IMR-90 (cell line): ENCODE data around the gene QKI. TPM values are rescaled to one million over a fixed set of nuclear protein-coding genes. Genes with fewer than 3 reads are reported as not detected.

Experiments used
- ATAC-seq: fragments of 200-7000 bp; cut with Tn5 transposase; 2 replicates; pipeline ENCODE4 v1.9.1; 2020; ENCODE audit warnings: low read depth, mild to moderate bottlenecking, moderate library complexity
- BruUV-seq: library from RNA; stranded (reverse); fragments of 400-500 nt; replicated peaks from 2 replicates; lab custom pipeline; 2021; lab: Mats Ljungman, UMichigan
- CTCF ChIA-PET: fragments of 300-600 bp; formaldehyde crosslinking; extraction: SDS; loops from one replicate; lab custom pipeline; 2021; ENCODE audit warnings: antibody characterized with exemption; lab: Yijun Ruan, JAX
- POLR2A ChIA-PET: fragments of 300-600 bp; sonication (Branson Sonifier 250); formaldehyde crosslinking; loops from one replicate; lab custom pipeline; 2022; ENCODE audit warnings: antibody characterized with exemption; ENCODE audit not compliant: unreplicated experiment; lab: Charles Lee
- DNase-seq: peaks from one replicate; pipeline ENCODE4 v3.0.0; 2013
- H2AFZ ChIP-seq: replicated peaks from 2 replicates; pipeline ENCODE3; 2013; ENCODE audit warnings: low read length, mild to moderate bottlenecking; ENCODE audit not compliant: poor library complexity
- H2AK5ac ChIP-seq: 2 replicates; pipeline ENCODE4 v1.6.1; 2013; ENCODE audit warnings: low read depth, low read length, inconsistent platforms
- H2AK9ac ChIP-seq: replicated peaks from 2 replicates; pipeline ENCODE3; 2013; ENCODE audit warnings: mild to moderate bottlenecking, low read depth, low read length, moderate library complexity; ENCODE audit not compliant: poor library complexity
- H2BK120ac ChIP-seq: 2 replicates; pipeline ENCODE4 v1.6.1; 2013; ENCODE audit warnings: low read depth, low read length, inconsistent platforms
- H2BK15ac ChIP-seq: 3 replicates; pipeline ENCODE4 v1.6.1; 2013; ENCODE audit warnings: low read depth, low read length, inconsistent platforms
- H2BK20ac ChIP-seq: 2 replicates; pipeline ENCODE4 v1.6.1; 2013; ENCODE audit warnings: low read depth, mild to moderate bottlenecking, inconsistent platforms, low read length, moderate library complexity
- H2BK5ac ChIP-seq: 2 replicates; pipeline ENCODE4 v1.6.1; 2013; ENCODE audit warnings: mild to moderate bottlenecking, low read depth, low read length, inconsistent platforms; ENCODE audit not compliant: poor library complexity, severe bottlenecking
- H3K14ac ChIP-seq: replicated peaks from 2 replicates; pipeline ENCODE4 v1.6.1; 2013; ENCODE audit warnings: low read depth, low read length, inconsistent platforms
- H3K18ac ChIP-seq: 2 replicates; pipeline ENCODE4 v1.6.1; 2013; ENCODE audit warnings: low read depth, low read length, control low read depth
- H3K23ac ChIP-seq: 2 replicates; pipeline ENCODE4 v1.6.1; 2013; ENCODE audit warnings: low read depth, low read length, inconsistent platforms
- H3K27ac ChIP-seq: 2 replicates; pipeline ENCODE4 v1.5.1; 2013; ENCODE audit warnings: mild to moderate bottlenecking, control low read depth, low read length; ENCODE audit not compliant: insufficient read depth
- H3K27me3 ChIP-seq: 2 replicates; pipeline ENCODE4 v1.6.1; 2013; ENCODE audit warnings: low read length; ENCODE audit not compliant: control insufficient read depth, insufficient read depth
- H3K36me3 ChIP-seq: 2 replicates; pipeline ENCODE4 v1.6.1; 2013; ENCODE audit warnings: low read length, mixed read lengths; ENCODE audit not compliant: control insufficient read depth, insufficient read depth
- H3K4ac ChIP-seq: 2 replicates; pipeline ENCODE4 v1.6.1; 2013; ENCODE audit warnings: low read depth, low read length, inconsistent platforms
- H3K4me1 ChIP-seq: 2 replicates; pipeline ENCODE4 v1.6.1; 2013; ENCODE audit warnings: low read length, mixed read lengths; ENCODE audit not compliant: control insufficient read depth, insufficient read depth
- H3K4me2 ChIP-seq: 2 replicates; pipeline ENCODE4 v1.6.1; 2013; ENCODE audit warnings: low read depth, mild to moderate bottlenecking, control low read depth, low read length, moderate library complexity
- H3K4me3 ChIP-seq: 2 replicates; pipeline ENCODE4 v1.5.1; 2013; ENCODE audit warnings: low read depth, mild to moderate bottlenecking, control low read depth, low read length, moderate library complexity; ENCODE audit not compliant: insufficient read depth
- H3K56ac ChIP-seq: 2 replicates; pipeline ENCODE4 v1.6.1; 2013; ENCODE audit warnings: low read length, inconsistent platforms; ENCODE audit not compliant: insufficient read depth; ENCODE audit errors: extremely low read depth
- H3K79me1 ChIP-seq, 2 experiments: 2 replicates each; pipeline ENCODE4 v1.6.1; 2013; ENCODE audit warnings: low read length in 2 of 2, inconsistent platforms in 1 of 2, low read depth in 1 of 2
- H3K9ac ChIP-seq: 2 replicates; pipeline ENCODE4 v1.6.1; 2013; ENCODE audit warnings: low read depth, low read length, control low read depth
- H3K9me1 ChIP-seq: 2 replicates; pipeline ENCODE4 v1.6.1; 2013; ENCODE audit warnings: low read length, inconsistent platforms; ENCODE audit not compliant: insufficient read depth
- H3K9me3 ChIP-seq: 2 replicates; pipeline ENCODE4 v1.6.1; 2013; ENCODE audit warnings: low read length; ENCODE audit not compliant: control insufficient read depth, insufficient read depth
- H4K20me1 ChIP-seq: 2 replicates; pipeline ENCODE4 v1.6.1; 2013; ENCODE audit warnings: low read length, inconsistent platforms; ENCODE audit not compliant: insufficient read depth
- H4K5ac ChIP-seq: 2 replicates; pipeline ENCODE4 v1.6.1; 2013; ENCODE audit warnings: mild to moderate bottlenecking, low read depth, low read length, control low read depth
- H4K8ac ChIP-seq, 2 experiments: 2 replicates each; pipeline ENCODE4 v1.6.1; 2013; ENCODE audit warnings: low read depth in 2 of 2, low read length in 2 of 2, control low read depth in 1 of 2, inconsistent platforms in 1 of 2
- H4K91ac ChIP-seq: 2 replicates; pipeline ENCODE4 v1.6.1; 2013; ENCODE audit warnings: low read depth, low read length, inconsistent platforms; ENCODE audit not compliant: insufficient read depth
- BHLHE40 ChIP-seq: fragments of 150-350 bp; IDR thresholded peaks from 2 replicates; pipeline ENCODE4 v1.6.1; 2016; ENCODE audit warnings: mild to moderate bottlenecking, low read depth, low read length
- CEBPB ChIP-seq: IDR thresholded peaks from 2 replicates; pipeline ENCODE4 v1.6.1; 2012; ENCODE audit warnings: low read depth, low read length, improper control_type of control experiment
- CHD1 ChIP-seq: IDR thresholded peaks from 2 replicates; pipeline ENCODE4 v1.6.1; 2012; ENCODE audit warnings: low read depth, low read length, improper control_type of control experiment
- CTCF ChIP-seq: conservative IDR thresholded peaks from 2 replicates; pipeline ENCODE4 v1.5.1; 2012; ENCODE audit warnings: mild to moderate bottlenecking, low read depth, low read length, improper control_type of control experiment
- FOS ChIP-seq: fragments of 150-350 bp; IDR thresholded peaks from 2 replicates; pipeline ENCODE4 v1.6.1; 2016; ENCODE audit warnings: low read depth, low read length
- MAFK ChIP-seq: IDR thresholded peaks from 2 replicates; pipeline ENCODE4 v1.6.1; 2012; ENCODE audit warnings: low read depth, low read length, improper control_type of control experiment
- MAZ ChIP-seq: IDR thresholded peaks from 2 replicates; pipeline ENCODE4 v1.6.1; 2012; ENCODE audit warnings: low read depth, mild to moderate bottlenecking, low read length, improper control_type of control experiment, moderate library complexity, borderline replicate concordance
- MXI1 ChIP-seq: IDR thresholded peaks from 2 replicates; pipeline ENCODE4 v1.6.1; 2012; ENCODE audit warnings: low read depth, mild to moderate bottlenecking, low read length, moderate library complexity, borderline replicate concordance
- NFE2L2 ChIP-seq: fragments of 150-350 bp; IDR thresholded peaks from 2 replicates; pipeline ENCODE4 v1.6.1; 2016; ENCODE audit warnings: low read depth, mild to moderate bottlenecking, low read length
- POLR2A ChIP-seq: IDR thresholded peaks from 2 replicates; pipeline ENCODE4 v1.6.1; 2012; ENCODE audit warnings: mild to moderate bottlenecking, low read depth, low read length
- dilution Hi-C: fragments of 300-500 bp; cut with HindIII; formaldehyde crosslinking; loops from one replicate; pipeline ENCODE4 v1.14.3; 2018; ENCODE audit warnings: low sequenced_read_pairs; ENCODE audit not compliant: unreplicated experiment
- in situ Hi-C: fragments of 300-500 bp; cut with MboI; formaldehyde crosslinking; loops from 3 replicates; pipeline ENCODE4 v1.14.3; 2019; ENCODE audit warnings: low sequenced_read_pairs, inconsistent platforms, mixed read lengths
- intact Hi-C: fragments of 100-400 bp; cut with micrococcal nuclease; formaldehyde crosslinking; loops from 2 replicates; pipeline ENCODE4 v1.10.0; 2022
- polyA plus RNA-seq, 3 experiments: library from polyadenylated mRNA; depleted of rRNA; stranded (reverse); fragments of >200 nt; gene quantifications; 2 replicates each; pipeline ENCODE4 v1.2.3, GENCODE V29; 2012; ENCODE audit warnings: low replicate concordance in 1 of 3
- total RNA-seq: library from RNA; depleted of rRNA; stranded (reverse); fragments of >200 nt; gene quantifications from 2 replicates; pipeline ENCODE4 v1.2.3, GENCODE V29; 2012

The QKI gene
- total and polyA plus RNA-seq, 2 of the 4 experiments (the other 2 are of a cell fraction): 112 to 232 TPM

DNA sequence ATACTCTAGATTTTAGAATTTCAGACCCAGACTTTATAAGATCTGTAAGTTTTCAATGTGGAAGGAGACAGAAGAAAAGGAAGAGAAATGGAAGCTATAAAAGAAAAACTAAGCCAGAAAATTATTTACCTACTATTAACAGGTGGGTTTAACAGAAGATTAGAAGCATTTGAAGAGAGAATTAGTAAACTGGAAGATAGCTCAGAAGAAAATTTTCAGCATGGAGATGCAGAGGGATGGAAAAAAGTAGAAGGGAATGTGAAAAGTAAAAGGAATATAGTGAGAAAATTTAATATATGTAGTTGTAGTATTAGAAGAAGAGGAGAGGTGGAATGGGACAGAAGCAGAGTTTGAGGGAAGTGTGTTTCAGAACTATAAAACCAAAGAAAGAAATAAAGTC, 56.1 kb downstream of the QKI start:
- Histone ChIP-seq H2BK5ac (no peak overlapping the region), H3K9me3 (peaks cover 11% of the 10 kb centered on the region), H2BK120ac (no peak overlapping the region), H3K4me2 (no peak overlapping the region), H2AK5ac (no peak overlapping the region), H4K5ac (no peak overlapping the region), H3K9ac (no peak overlapping the region), H2AFZ (no peak overlapping the region), H3K56ac (no peak overlapping the region), H4K8ac (no peak overlapping the region), H3K27ac (no peak overlapping the region), H4K20me1 (peaks cover 40% of the 10 kb centered on the region), H3K27me3 (no peaks in the 10 kb centered on the region), H2BK15ac (no peak overlapping the region), H3K23ac (no peak overlapping the region), H3K4ac (no peak overlapping the region), H2BK20ac (no peak overlapping the region), H3K14ac (no peak overlapping the region), H3K4me3 (no peak overlapping the region), H3K79me1 (peaks cover 25 to 41% of the 10 kb centered on the region in 2 experiments), H4K91ac (no peak overlapping the region), H3K18ac (no peak overlapping the region), H3K4me1 (0 out of 2 replicates have a peak, but pooled peaks cover 1% of the 10 kb centered on the region), H3K9me1 (peaks cover 6% of the 10 kb centered on the region), H3K36me3 (peaks cover 6% of the 10 kb centered on the region), H2AK9ac (no peak overlapping the region)
- CTCF ChIA-PET: no interaction called here
- POLR2A ChIA-PET: no interaction called here
- intact Hi-C loops (no loop called here), dilution Hi-C loops (no loop called here), in situ Hi-C loops (no loop called here)
- ATAC-seq: no peak
- no peak for DNase-seq
- TF ChIP-seq POLR2A (no peak), FOS (no peak), MXI1 (no peak), CTCF (no peak), MAFK (no peak), MAZ (no peak), NFE2L2 (no peak), BHLHE40 (no peak), CEBPB (no peak), CHD1 (no peak)
- no TSS peak for BruUV-seq
